GM04504 (cell line): ENCODE data around the gene ARHGEF37.

Experiments
- DNase-seq: peaks from one replicate; pipeline ENCODE4 v3.0.0-alpha.2; 2012; ENCODE audit warnings: low read depth

ARHGEF37 gene

GRCh38 chr5:149600932-149601331 is 19.6 kb downstream of the ARHGEF37 start:
- DNase-seq, result no peak

- DNase-seq, result no peak
Measured at GRCh38 chr5:149603210-149603609, 21.9 kb downstream of the ARHGEF37 start.

- DNase-seq, result no peak
Measured at GRCh38 chr5:149603920-149604319, 22.6 kb downstream of the ARHGEF37 start.

GRCh38 chr5:149604321-149604720 is 23.0 kb downstream of the ARHGEF37 start:
- DNase-seq, result no peak

GRCh38 chr5:149605354-149605997 is 24.2 kb downstream of the ARHGEF37 start:
- no peak for DNase-seq

GRCh38 chr5:149605998-149606724 is 24.9 kb downstream of the ARHGEF37 start:
- DNase-seq, result peak; percentile 90

- no peak for DNase-seq
Measured at GRCh38 chr5:149608936-149609545, 27.7 kb downstream of the ARHGEF37 start.

GRCh38 chr5:149609640-149610219 is 28.4 kb downstream of the ARHGEF37 start:
- DNase-seq, result no peak

- DNase-seq, result no peak
Measured at GRCh38 chr5:149610589-149611255, 29.4 kb downstream of the ARHGEF37 start.

- DNase-seq, result no peak
Measured at GRCh38 chr5:149611326-149611725, 30.0 kb downstream of the ARHGEF37 start.

- no peak for DNase-seq
Measured at GRCh38 chr5:149614034-149614907, 33.0 kb downstream of the ARHGEF37 start.

- no peak for DNase-seq
Measured at GRCh38 chr5:149615976-149616375, 34.7 kb downstream of the ARHGEF37 start.

- no peak for DNase-seq
Measured at GRCh38 chr5:149616727-149617285, 35.5 kb downstream of the ARHGEF37 start.

- DNase-seq, result no peak
Measured at GRCh38 chr5:149617760-149618306, 36.5 kb downstream of the ARHGEF37 start.

GRCh38 chr5:149618581-149619248 is 37.4 kb downstream of the ARHGEF37 start:
- peak; percentile 52 for DNase-seq

GRCh38 chr5:149621415-149622098 is 40.3 kb downstream of the ARHGEF37 start:
- no peak for DNase-seq

- DNase-seq, result no peak
Measured at GRCh38 chr5:149622466-149622865, 41.2 kb downstream of the ARHGEF37 start.

GRCh38 chr5:149623473-149623872 is 42.2 kb downstream of the ARHGEF37 start:
- DNase-seq, result no peak

GRCh38 chr5:149627070-149627469 is 45.8 kb downstream of the ARHGEF37 start:
- no peak for DNase-seq

GRCh38 chr5:149628221-149628620 is 46.9 kb downstream of the ARHGEF37 start:
- DNase-seq, result no peak
